HG03571 (cell line): Measurements from ENCODE around the gene FUT1.
"Not testable (repeated sequence)": the region's sequence is repeated elsewhere in the genome, so short reads cannot be mapped to it uniquely, and the experiment has no call there.

ENCODE experiments used
- ATAC-seq: cut with Tn5 transposase; IDR thresholded peaks from one replicate; pipeline ENCODE4 v1.9.1; 2021; ENCODE audit not compliant: unreplicated experiment

Gene FUT1

GRCh38 chr19:48718106-48718505 lies 34.3 kb downstream of the FUT1 start:
- ATAC-seq: not testable (repeated sequence)

- no peak for ATAC-seq
Observed at GRCh38 chr19:48716562-48717291, 35.7 kb downstream of the FUT1 start.

- no peak for ATAC-seq
Observed at GRCh38 chr19:48715681-48716171, 36.7 kb downstream of the FUT1 start.

- no peak for ATAC-seq
Observed at GRCh38 chr19:48714759-48715675, 37.4 kb downstream of the FUT1 start.

GRCh38 chr19:48713864-48714755 lies 38.3 kb downstream of the FUT1 start:
- peak; percentile 77 for ATAC-seq

GRCh38 chr19:48713041-48713863 lies 39.2 kb downstream of the FUT1 start:
- ATAC-seq: no peak

GRCh38 chr19:48711106-48711662 lies 41.3 kb downstream of the FUT1 start:
- no peak for ATAC-seq

GRCh38 chr19:48708471-48708870 lies 44.0 kb downstream of the FUT1 start:
- ATAC-seq: no peak

GRCh38 chr19:48705431-48705830 lies 47.0 kb downstream of the FUT1 start:
- ATAC-seq: no peak

GRCh38 chr19:48703316-48703715 lies 49.1 kb downstream of the FUT1 start:
- no peak for ATAC-seq

GRCh38 chr19:48702701-48703100 lies 49.7 kb downstream of the FUT1 start:
- ATAC-seq: no peak

- ATAC-seq: no peak
Observed at GRCh38 chr19:48698046-48698445, 54.4 kb downstream of the FUT1 start.
